Activated naive CD4-positive, alpha-beta T cell treated with anti-CD3 and anti-CD28 coated beads, Interleukin-2, amount 10 ng/mL, durations not matched to agents 7 days and 5 days (primary cell): ENCODE results near the gene PTBP3.
A peak's percentile ranks its signal among the peaks of the same experiment; 100 is the strongest.
"Not testable (repeated sequence)": the region's sequence is repeated elsewhere in the genome, so short reads cannot be mapped to it uniquely, and the experiment has no call there.

Experiments
- CTCF ChIA-PET: fragments of 350-600 bp; sonication (Branson Sonifier 250); formaldehyde crosslinking; loops from one replicate; lab custom pipeline; 2021; ENCODE audit warnings: antibody characterized with exemption; lab: Charles Lee
- DNase-seq: peaks from one replicate; pipeline ENCODE4 v3.0.0-alpha.2; 2020
- H3K27ac Mint-ChIP-seq: one replicate; pipeline ENCODE4 v1.8.0; 2021; ENCODE audit warnings: mild to moderate bottlenecking, moderate library complexity, mixed read lengths
- H3K27me3 Mint-ChIP-seq: one replicate; pipeline ENCODE4 v1.8.0; 2021; ENCODE audit warnings: mild to moderate bottlenecking, mixed read lengths
- H3K36me3 Mint-ChIP-seq: one replicate; pipeline ENCODE4 v1.8.0; 2021; ENCODE audit warnings: mixed read lengths
- H3K4me1 Mint-ChIP-seq: one replicate; pipeline ENCODE4 v1.8.0; 2021; ENCODE audit warnings: mixed read lengths
- H3K4me3 Mint-ChIP-seq: one replicate; pipeline ENCODE4 v1.8.0; 2021; ENCODE audit warnings: mild to moderate bottlenecking, moderate library complexity, mixed read lengths
- H3K9me3 Mint-ChIP-seq: one replicate; pipeline ENCODE4 v1.8.0; 2021; ENCODE audit warnings: mixed read lengths

The PTBP3 gene

DNA sequence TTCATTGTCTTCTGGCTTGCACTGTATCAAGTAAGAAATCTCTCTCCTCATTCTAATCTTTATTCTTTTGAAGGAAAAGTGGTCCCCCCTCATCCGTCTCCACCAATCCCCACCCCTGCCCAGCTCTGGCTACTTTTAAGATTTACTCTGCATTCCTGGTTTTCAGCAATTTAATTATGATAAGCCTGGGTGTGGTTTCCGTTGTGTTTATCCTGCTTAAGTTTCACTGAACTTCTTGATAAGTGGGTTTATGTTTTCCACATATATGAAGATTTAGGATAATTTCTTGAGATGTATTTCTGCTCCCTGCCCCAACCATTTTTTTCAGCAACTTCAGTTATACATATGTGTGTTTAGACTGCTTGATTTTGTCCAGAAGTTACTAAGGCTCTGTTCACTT is 46.5 kb downstream of the PTBP3 start:
- H3K27me3 Mint-ChIP-seq, result no peaks in the 10 kb centered on the region
- no peak overlapping the region for H3K4me3 Mint-ChIP-seq
- peaks cover 72% of the 10 kb centered on the region for H3K36me3 Mint-ChIP-seq
- H3K9me3 Mint-ChIP-seq, result peaks cover 40% of the 10 kb centered on the region
- DNase-seq, result no peak
- H3K4me1 Mint-ChIP-seq, result peaks cover 3% of the 10 kb centered on the region
- H3K27ac Mint-ChIP-seq, result no peak overlapping the region
- CTCF ChIA-PET, result no interaction called here

- H3K27me3 Mint-ChIP-seq, result no peaks in the 10 kb centered on the region
- CTCF ChIA-PET, result no interaction called here
- H3K9me3 Mint-ChIP-seq, result peaks cover 40% of the 10 kb centered on the region
- H3K27ac Mint-ChIP-seq, result no peak overlapping the region
- H3K4me1 Mint-ChIP-seq, result peaks cover 3% of the 10 kb centered on the region
- no peak overlapping the region for H3K4me3 Mint-ChIP-seq
- DNase-seq, result no peak
- peaks cover 64% of the 10 kb centered on the region for H3K36me3 Mint-ChIP-seq
Measured at GRCh38 chr9:112285056-112285455, 48.4 kb downstream of the PTBP3 start.

- no peak overlapping the region for H3K4me3 Mint-ChIP-seq
- H3K27me3 Mint-ChIP-seq, result no peaks in the 10 kb centered on the region
- H3K4me1 Mint-ChIP-seq, result no peaks in the 10 kb centered on the region
- CTCF ChIA-PET, result no interaction called here
- DNase-seq, result no peak
- no peak overlapping the region for H3K27ac Mint-ChIP-seq
- H3K36me3 Mint-ChIP-seq, result peaks cover 57% of the 10 kb centered on the region
- H3K9me3 Mint-ChIP-seq, result peaks cover 40% of the 10 kb centered on the region
Measured at GRCh38 chr9:112283582-112284253, 49.7 kb downstream of the PTBP3 start.

GRCh38 chr9:112282841-112283240 is 50.6 kb downstream of the PTBP3 start:
- H3K27me3 Mint-ChIP-seq, H3K4me1 Mint-ChIP-seq, DNase-seq, H3K4me3 Mint-ChIP-seq, CTCF ChIA-PET, H3K27ac Mint-ChIP-seq: not testable (repeated sequence)
- Mint-ChIP-seq H3K9me3 (peaks cover 39% of the 10 kb centered on the region), H3K36me3 (peaks cover 52% of the 10 kb centered on the region)

GRCh38 chr9:112280904-112281303 is 52.5 kb downstream of the PTBP3 start:
- Mint-ChIP-seq H3K27me3 (no peaks in the 10 kb centered on the region), H3K4me3 (no peak overlapping the region), H3K4me1 (peaks cover 4% of the 10 kb centered on the region), H3K36me3 (peaks cover 38% of the 10 kb centered on the region), H3K9me3 (peaks cover 31% of the 10 kb centered on the region), H3K27ac (no peak overlapping the region)
- DNase-seq, result no peak
- CTCF ChIA-PET, result interaction anchor here (1.9 kb wide), 1 partner anchor 182 kb away, joined by 6 read pairs; no protein-coding TSS in a partner anchor

GRCh38 chr9:112279501-112279900 is 53.9 kb downstream of the PTBP3 start:
- Mint-ChIP-seq H3K27ac (no peak overlapping the region), H3K27me3 (no peaks in the 10 kb centered on the region), H3K9me3 (peaks cover 19% of the 10 kb centered on the region), H3K36me3 (peaks cover 34% of the 10 kb centered on the region), H3K4me3 (no peak overlapping the region), H3K4me1 (peaks cover 10% of the 10 kb centered on the region)
- CTCF ChIA-PET, result no interaction called here
- DNase-seq, result no peak

GRCh38 chr9:112278152-112278551 is 55.3 kb downstream of the PTBP3 start:
- H3K27ac Mint-ChIP-seq, result no peak overlapping the region
- no peak overlapping the region for H3K4me3 Mint-ChIP-seq
- no peak for DNase-seq
- peaks cover 14% of the 10 kb centered on the region for H3K4me1 Mint-ChIP-seq
- no peaks in the 10 kb centered on the region for H3K27me3 Mint-ChIP-seq
- CTCF ChIA-PET, result no interaction called here
- H3K36me3 Mint-ChIP-seq, result peaks cover 29% of the 10 kb centered on the region
- H3K9me3 Mint-ChIP-seq, result peaks cover 5% of the 10 kb centered on the region

DNA sequence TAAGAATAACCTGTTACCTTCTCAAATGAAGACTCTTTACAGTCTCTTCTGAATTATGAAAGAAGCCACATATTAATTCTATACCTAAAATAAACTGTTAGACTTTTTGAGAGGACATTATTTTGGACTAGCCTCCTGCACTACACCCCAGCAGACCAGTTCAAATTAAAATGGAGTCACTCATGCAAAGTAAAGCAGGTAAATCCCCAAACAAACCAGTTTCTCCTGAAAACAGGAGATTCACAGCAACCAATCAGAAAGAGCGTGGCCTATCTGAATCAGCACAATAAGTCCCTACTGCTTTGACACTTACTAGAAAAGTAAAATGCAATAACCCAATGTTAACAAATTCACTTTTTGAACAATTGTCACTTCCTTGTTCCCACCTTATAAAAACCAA is 58.8 kb downstream of the PTBP3 start:
- Mint-ChIP-seq H3K27me3 (no peaks in the 10 kb centered on the region), H3K9me3 (no peaks in the 10 kb centered on the region), H3K4me3 (no peak overlapping the region), H3K27ac (peak overlapping the region; percentile 25), H3K36me3 (peaks cover 31% of the 10 kb centered on the region), H3K4me1 (peaks cover 16% of the 10 kb centered on the region)
- no peak for DNase-seq
- CTCF ChIA-PET, result no interaction called here

- no peaks in the 10 kb centered on the region for H3K9me3 Mint-ChIP-seq
- CTCF ChIA-PET, result no interaction called here
- peaks cover 16% of the 10 kb centered on the region for H3K4me1 Mint-ChIP-seq
Measured at GRCh38 chr9:112273876-112274275, 59.5 kb downstream of the PTBP3 start.

DNA sequence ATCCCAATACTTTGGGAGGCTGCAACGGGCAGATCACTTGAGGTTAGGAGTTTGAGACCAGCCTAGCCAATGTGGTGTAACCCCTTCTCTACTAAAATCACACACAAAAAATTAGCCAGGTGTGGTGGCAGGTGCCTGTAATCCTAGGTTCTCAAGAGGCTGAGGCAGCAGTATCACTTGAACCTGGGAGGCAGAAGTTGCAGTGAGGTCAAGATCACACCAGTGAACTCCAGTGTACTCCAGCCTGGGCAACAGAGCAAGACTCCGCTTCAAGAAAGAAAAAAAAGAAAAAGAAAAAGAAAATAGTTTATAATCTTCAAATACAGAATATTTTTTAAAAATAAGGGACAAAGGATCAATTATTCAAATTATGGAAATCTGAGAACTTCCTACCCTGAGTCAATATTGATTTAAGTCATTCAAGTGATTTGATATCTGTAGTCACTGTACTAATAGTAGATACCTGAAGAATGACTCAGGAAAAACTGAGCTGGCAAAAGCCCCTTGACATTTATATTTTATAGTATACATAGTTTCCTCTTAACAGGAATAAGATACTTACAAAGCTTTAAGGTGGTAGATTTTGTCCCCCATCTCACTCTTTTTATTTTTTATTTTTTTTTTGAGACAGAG is 61.8 kb downstream of the PTBP3 start:
- Mint-ChIP-seq H3K36me3 (peaks cover 33% of the 10 kb centered on the region), H3K27me3 (no peaks in the 10 kb centered on the region), H3K4me1 (peaks cover 14% of the 10 kb centered on the region), H3K27ac (no peak overlapping the region), H3K4me3 (no peak overlapping the region), H3K9me3 (no peaks in the 10 kb centered on the region)
- CTCF ChIA-PET, result no interaction called here
- DNase-seq, result no peak

More at GRCh38 chr9:112273876-112274275, 59.5 kb downstream of the PTBP3 start:
- no peak for DNase-seq
- Mint-ChIP-seq H3K36me3 (peaks cover 33% of the 10 kb centered on the region), H3K27ac (no peak overlapping the region), H3K27me3 (no peaks in the 10 kb centered on the region), H3K4me3 (no peak overlapping the region)

- no peak for DNase-seq
- no peaks in the 10 kb centered on the region for H3K9me3 Mint-ChIP-seq
- CTCF ChIA-PET, result no interaction called here
- H3K4me1 Mint-ChIP-seq, result peaks cover 2% of the 10 kb centered on the region
- no peak overlapping the region for H3K4me3 Mint-ChIP-seq
- peaks cover 33% of the 10 kb centered on the region for H3K36me3 Mint-ChIP-seq
- H3K27ac Mint-ChIP-seq, result no peak overlapping the region
- no peaks in the 10 kb centered on the region for H3K27me3 Mint-ChIP-seq
Measured at GRCh38 chr9:112268413-112268812, 65.0 kb downstream of the PTBP3 start.

GRCh38 chr9:112267086-112267485 is 66.3 kb downstream of the PTBP3 start:
- H3K4me1 Mint-ChIP-seq, DNase-seq, H3K27ac Mint-ChIP-seq, H3K4me3 Mint-ChIP-seq, H3K27me3 Mint-ChIP-seq, H3K9me3 Mint-ChIP-seq, CTCF ChIA-PET: not testable (repeated sequence)
- peaks cover 41% of the 10 kb centered on the region for H3K36me3 Mint-ChIP-seq

GRCh38 chr9:112265391-112265790 is 68.0 kb downstream of the PTBP3 start:
- peaks cover 51% of the 10 kb centered on the region for H3K36me3 Mint-ChIP-seq
- H3K4me3 Mint-ChIP-seq, result no peak overlapping the region
- no peak overlapping the region for H3K27ac Mint-ChIP-seq
- H3K4me1 Mint-ChIP-seq, result no peaks in the 10 kb centered on the region
- DNase-seq, result no peak
- no peaks in the 10 kb centered on the region for H3K27me3 Mint-ChIP-seq
- CTCF ChIA-PET, result no interaction called here
- no peaks in the 10 kb centered on the region for H3K9me3 Mint-ChIP-seq

DNA sequence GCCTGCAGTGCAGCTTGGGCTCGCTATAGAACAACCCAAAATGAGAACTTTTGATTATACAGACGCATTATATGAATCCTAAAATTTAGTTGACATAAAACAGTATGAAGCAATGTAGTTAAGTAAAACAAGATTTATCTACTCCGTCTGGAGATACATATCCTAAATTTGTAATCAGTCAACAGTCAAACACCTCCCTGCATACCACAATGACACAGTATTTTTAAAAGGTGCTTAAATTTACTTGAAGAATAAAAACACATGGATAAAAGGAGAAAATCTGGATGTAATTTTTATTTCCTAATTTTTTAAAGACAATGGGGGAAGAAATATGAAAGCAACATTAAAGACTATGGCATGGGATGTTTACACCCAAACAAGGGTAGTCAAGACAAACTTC is 70.8 kb downstream of the PTBP3 start:
- no peak for DNase-seq
- Mint-ChIP-seq H3K27ac (no peak overlapping the region), H3K4me1 (no peaks in the 10 kb centered on the region), H3K27me3 (no peaks in the 10 kb centered on the region), H3K36me3 (peaks cover 55% of the 10 kb centered on the region), H3K9me3 (no peaks in the 10 kb centered on the region), H3K4me3 (no peak overlapping the region)
- CTCF ChIA-PET, result interaction anchor here (0.7 kb wide), 1 partner anchor 112 kb away, joined by 3 read pairs; no protein-coding TSS in a partner anchor

DNA sequence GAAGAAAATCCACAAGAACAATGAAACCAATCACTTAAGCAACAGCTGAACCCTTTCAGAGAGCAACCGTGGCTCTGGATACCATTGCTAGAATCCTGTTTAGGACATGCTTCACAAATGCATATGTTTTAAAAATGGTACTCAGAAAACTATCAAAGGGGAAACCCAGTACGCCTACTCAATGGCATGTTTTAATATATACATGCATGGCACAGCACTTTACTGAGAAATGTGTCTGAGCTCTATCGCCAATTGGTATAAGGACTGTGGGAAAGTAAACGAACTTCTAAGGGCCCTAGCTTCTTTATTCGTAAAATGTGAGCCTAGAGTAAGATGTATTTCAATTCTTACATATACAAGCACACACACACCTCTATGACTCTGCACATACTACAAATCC is 72.3 kb downstream of the PTBP3 start:
- H3K4me1 Mint-ChIP-seq, result no peaks in the 10 kb centered on the region
- H3K27ac Mint-ChIP-seq, result no peak overlapping the region
- no peaks in the 10 kb centered on the region for H3K9me3 Mint-ChIP-seq
- CTCF ChIA-PET, result interaction anchor here (1.0 to 1.3 kb wide), 2 partner anchors 24 to 99 kb away, joined by 3 read pairs; no protein-coding TSS in a partner anchor
- H3K36me3 Mint-ChIP-seq, result peaks cover 52% of the 10 kb centered on the region
- no peak overlapping the region for H3K4me3 Mint-ChIP-seq
- H3K27me3 Mint-ChIP-seq, result no peaks in the 10 kb centered on the region
- no peak for DNase-seq
